GM12872 (cell line): ENCODE measurements around the gene ATP6V1A.

ENCODE experiments used
- TF ChIP-seq, protein P1 (sequence below): IDR thresholded peaks from 3 replicates; pipeline ENCODE4 v1.5.1; 2011; ENCODE audit warnings: low read depth, mild to moderate bottlenecking, low read length, moderate library complexity; ENCODE audit not compliant: insufficient read depth

The ATP6V1A gene

DNA sequence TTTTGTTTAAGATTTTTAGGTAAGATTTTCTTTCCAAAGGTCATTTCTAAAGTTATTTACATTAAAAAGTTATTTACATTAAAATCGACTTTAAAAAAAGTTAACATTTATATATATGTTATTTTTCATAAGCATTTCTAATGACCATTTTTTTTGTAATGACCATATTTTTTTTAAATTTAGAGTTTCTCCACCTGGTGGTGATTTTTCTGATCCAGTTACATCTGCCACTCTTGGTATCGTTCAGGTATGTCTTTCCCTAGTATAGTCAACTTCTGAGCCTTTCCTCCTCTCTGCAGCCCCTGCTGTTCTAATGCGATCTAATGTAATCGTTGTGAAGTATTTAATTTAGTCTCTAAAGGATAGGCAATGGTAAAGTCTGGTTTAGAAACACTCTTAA, 48.9 kb downstream of the ATP6V1A start:
- TF ChIP-seq, protein P1, sequence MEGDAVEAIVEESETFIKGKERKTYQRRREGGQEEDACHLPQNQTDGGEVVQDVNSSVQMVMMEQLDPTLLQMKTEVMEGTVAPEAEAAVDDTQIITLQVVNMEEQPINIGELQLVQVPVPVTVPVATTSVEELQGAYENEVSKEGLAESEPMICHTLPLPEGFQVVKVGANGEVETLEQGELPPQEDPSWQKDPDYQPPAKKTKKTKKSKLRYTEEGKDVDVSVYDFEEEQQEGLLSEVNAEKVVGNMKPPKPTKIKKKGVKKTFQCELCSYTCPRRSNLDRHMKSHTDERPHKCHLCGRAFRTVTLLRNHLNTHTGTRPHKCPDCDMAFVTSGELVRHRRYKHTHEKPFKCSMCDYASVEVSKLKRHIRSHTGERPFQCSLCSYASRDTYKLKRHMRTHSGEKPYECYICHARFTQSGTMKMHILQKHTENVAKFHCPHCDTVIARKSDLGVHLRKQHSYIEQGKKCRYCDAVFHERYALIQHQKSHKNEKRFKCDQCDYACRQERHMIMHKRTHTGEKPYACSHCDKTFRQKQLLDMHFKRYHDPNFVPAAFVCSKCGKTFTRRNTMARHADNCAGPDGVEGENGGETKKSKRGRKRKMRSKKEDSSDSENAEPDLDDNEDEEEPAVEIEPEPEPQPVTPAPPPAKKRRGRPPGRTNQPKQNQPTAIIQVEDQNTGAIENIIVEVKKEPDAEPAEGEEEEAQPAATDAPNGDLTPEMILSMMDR, result no peak

DNA sequence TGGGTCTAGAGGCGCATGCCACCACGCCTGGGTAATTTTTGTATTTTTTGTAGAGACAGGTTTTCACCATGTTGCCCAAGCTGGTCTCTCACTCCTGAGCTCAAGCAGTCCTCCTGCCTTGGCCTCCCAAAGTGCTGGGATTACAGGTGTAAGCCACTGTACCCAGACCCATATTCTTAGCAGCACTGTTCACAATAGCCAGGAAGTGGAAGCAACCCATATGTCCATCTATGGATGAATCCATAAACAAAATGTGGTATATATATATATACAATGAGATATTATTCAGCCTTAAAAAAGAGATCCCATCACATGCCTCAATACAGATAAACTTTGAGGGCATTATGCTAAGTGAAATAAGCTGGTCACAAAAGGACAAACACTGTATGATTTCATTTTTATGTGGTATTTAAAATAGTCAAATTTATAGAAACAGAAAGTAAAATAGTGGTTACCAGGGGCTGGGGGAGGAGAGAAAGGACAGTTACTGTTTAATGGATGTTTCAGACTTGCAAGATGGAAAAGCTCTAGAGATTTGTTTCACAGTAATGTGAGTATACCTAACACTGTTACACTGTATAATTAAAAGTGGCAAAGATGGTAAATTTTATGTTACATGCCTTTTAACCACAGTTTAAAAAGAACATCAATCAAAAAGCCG, 56.1 kb downstream of the ATP6V1A start:
- TF ChIP-seq, protein P1, result no peak

DNA sequence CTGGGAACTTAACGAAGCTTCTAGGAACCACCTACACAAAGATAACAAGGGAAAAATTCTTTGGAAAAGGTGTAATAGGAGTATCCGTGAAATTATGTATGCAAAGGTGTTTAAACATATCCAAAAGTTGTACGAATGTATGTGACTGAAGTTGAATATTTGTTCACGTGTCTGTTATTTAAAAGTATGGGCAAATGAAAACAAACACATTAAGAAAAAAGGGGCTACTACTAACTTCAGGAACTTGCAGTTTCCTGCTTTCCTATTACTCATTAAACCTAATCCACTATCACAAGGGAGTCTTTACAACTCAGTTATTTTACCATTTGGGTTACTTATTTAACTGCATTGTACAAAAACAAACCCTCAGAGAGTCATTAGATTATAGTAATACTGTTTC, 57.8 kb downstream of the ATP6V1A start:
- TF ChIP-seq, protein P1, result no peak

DNA sequence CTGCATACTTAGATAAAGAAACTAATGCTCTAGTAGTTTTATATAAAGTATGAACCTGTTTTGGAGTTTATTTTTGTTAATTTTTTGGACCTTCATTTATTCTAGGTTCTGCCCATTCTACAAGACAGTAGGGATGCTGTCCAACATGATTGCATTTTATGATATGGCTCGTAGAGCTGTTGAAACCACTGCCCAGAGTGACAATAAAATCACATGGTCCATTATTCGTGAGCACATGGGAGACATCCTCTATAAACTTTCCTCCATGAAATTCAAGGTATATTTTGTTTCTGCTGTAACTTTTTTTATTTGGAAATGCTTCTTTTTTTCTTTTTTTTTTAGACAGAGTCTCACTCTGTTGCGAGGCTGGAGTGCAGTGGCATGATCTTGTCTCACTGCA, 58.4 kb downstream of the ATP6V1A start:
- TF ChIP-seq, protein P1, result no peak

DNA sequence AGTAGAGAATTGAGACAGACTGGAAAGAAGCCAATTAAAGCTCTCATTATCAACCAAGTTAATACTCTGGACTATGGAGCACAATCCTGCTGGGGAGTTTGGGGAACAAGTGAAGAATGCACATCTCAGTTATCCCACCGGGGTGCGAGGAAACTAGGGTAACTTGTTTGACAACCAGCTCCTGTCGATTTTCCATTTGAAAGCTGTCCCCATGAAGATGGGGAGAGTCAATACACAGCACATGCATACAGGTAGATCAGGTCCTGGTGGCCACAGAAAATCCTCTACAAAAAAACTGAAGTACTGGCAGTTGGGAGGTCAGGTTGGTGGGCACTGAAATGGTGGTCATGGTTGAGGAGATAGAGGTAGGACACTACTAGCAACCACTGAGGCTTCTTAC, 66.0 kb downstream of the ATP6V1A start:
- TF ChIP-seq, protein P1, result no peak

DNA sequence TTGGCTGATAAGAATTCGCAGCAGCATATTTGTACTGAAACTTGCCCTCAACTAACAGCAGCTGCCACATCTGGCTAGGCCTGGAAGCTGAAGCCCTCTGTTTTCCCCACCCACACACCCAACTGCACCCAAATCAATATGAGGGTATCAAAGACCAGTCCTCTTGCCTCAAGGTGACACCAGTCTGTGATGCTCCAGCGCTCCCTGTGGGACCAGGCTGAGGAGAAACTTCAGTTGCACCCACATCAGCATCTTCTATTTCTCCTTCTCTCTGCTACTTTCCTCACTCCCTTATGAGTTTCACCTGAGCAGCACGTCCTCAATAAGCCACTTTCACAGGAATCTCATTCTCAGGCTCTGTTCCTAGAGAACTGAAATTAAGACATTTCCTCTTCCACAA, 73.0 kb downstream of the ATP6V1A start:
- TF ChIP-seq, protein P1, result no peak

DNA sequence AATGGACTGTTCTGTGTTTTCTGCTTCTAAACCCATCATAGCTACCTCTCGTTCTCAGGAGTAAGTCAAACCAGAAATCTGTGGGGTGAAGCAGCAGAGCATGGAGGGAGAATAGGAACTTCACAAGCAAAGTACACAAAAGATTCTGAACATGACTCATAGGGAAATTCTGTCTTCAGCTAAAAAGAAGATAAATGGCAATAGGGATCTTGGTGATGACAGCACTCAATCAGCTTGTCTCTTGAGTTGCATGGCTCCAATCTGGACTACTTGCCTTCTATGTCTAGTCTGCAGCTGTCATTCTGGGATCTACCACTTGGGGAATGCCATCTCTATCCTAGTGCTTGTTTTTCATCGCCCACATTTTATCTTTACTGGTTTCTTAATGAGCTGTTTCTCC, 78.3 kb downstream of the ATP6V1A start:
- TF ChIP-seq, protein P1, result peak; percentile 66
